Suppressor macrophage (primary cell): Measurements from ENCODE around the gene ACOT9.
"Not testable (repeated sequence)": the region's sequence is repeated elsewhere in the genome, so short reads cannot be mapped to it uniquely, and the experiment has no call there.

Experiments used
- DNase-seq, 4 experiments: peaks; one replicate each; pipeline ENCODE4 v3.0.0-alpha.2; 2020 to 2022

The ACOT9 gene

DNA sequence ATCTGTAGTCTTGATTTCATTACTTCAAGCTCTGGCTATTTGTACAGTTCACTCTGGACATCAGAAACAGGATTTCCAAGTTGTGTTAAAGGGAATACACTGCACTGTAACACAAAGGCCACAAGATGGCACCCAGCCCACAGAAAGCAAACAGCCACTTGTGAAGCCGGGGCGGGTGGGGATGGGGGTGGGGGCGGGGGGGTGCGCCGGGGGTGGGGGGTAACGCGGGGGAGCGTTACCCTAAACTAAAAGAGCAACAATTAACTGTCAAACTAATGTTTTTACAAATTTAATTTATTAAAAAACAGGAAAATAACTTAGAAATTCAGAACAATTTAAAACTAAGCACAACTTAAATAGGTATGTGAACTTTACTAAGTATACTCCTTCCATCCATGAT, 48.5 kb downstream of the ACOT9 start:
- DNase-seq = peak; percentile 42 to 68 (median 60)

DNA sequence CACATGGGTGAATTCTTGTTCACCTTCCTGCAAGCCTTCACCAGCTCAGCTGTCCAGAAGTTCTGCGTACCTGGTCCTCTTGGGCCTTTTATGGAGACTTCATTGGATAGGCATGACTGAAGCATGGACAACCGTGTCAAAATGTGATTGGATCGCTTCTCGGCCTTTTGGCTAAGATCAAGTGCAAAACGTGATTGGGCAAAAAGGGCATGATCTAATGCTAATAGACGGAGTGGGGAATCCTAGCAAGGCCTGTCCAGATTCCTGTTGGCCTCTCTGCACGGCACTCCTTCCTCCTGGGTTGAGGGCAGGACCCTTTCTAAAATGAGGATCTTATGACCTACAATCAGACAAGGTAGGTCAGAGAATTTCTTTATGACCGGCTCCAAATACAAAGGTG, 50.9 kb downstream of the ACOT9 start:
- no peak for DNase-seq

- not testable (repeated sequence) for DNase-seq
Observed at GRCh38 chrX:23676486-23676885, 66.6 kb downstream of the ACOT9 start.

GRCh38 chrX:23673108-23673507, 70.0 kb downstream of the ACOT9 start:
- peak in 1 of 4 experiments; percentile 2 for DNase-seq

DNA sequence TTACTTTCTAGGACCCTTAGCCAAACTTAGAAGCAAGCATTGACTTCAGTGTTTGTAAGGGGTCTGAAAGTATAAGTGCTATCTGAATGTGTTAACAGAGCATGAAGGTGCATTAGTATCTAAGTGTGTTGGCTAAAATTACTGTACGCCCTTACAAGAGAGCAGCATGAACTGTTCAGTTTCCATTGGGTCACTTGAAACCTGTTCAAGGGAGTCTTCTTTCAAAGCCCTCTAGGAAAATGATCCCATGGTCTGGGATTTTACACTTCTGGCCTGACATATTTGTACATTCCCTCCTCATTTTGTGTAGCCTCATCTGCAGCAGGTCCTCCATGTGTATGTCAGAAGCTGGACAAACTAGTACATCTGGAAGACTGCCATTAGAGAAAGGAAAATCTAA, 72.5 kb downstream of the ACOT9 start:
- DNase-seq = no peak

DNA sequence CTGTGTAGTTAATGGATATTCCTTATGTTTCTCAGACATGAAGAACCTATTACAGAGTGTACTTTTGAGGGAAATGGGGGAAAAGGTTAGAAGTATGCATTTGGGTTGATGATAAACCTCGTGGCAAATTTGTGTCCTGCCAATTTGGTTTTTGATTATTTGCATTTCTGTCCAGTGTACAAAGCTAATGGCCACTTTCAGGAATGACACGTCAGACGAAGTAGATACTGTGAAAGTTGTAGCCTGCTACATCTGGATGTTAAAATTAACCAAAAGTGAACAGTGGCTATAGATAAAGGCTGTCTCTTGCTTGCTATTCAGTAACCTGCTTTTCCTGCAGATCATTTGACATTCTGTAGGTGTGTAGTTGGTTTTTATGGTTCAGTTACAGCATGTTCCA, 74.7 kb downstream of the ACOT9 start:
- DNase-seq = no peak

DNA sequence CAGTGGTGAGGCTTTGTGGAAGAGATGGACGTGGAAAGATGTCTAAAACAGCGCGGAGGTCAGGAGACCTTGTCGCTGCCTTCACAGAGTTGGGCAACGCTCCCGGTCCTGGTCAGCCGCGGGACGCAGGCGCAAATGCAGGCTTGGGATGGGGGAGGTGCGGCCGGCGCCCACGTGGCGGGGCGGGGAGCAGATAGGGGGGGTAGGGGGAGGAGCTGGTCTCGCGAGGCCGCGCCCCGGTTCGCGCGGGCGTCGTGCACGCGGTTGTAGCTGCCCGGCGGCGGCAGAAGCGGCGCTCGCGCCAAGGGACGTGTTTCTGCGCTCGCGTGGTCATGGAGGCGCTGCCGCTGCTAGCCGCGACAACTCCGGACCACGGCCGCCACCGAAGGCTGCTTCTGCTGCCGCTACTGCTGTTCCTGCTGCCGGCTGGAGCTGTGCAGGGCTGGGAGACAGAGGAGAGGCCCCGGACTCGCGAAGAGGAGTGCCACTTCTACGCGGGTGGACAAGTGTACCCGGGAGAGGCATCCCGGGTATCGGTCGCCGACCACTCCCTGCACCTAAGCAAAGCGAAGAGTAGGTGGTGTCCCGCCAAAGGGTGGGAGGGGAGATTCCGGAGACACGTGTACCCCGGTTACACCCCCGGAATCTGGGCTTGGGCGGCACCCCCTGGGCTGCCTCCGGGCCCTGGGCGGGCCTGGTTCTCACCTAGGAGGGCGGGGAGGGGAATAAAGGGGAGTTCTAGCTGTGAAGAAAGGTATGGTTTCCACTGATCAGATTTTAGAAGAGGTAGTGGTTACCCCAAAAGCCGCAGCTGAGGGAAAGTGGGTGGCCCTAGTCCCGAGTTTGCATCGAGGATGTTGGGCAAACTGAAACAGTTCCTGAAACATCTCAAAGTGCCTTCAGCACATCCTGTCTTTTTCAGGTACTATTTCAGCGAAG, 75.6 kb downstream of the ACOT9 start, which contains the start of gene PRDX4:
TSS of gene PRDX4 (plus strand) at position 255 of the 939 bp plus-strand sequence. CDS start at position 333, 78 bp downstream.
- DNase-seq = peak; percentile 89 to 96 (median 93)

- DNase-seq = peak in 3 of 4 experiments; percentile 16 to 38 (median 34)
Observed at GRCh38 chrX:23666282-23666681, 76.8 kb downstream of the ACOT9 start.

DNA sequence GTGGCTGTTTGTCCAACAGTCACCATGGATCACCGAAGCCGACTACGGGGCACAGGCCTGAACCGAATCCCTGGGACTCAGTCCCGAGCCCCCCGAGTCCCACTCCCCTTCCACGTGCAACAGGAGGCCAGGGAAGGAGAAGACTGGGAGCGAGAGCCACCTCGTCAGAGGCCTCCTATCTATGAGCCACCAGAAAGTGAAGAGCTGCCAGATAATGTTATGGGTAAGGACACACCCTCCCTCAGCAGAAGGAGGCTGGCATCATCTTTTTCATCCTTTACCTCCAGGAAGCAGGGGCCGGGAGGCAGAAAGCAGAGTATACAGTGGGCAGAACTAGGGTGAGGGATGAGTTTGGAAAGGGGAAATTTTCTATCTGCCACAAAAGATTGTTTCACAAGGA, 78.6 kb downstream of the ACOT9 start:
- DNase-seq = no peak

GRCh38 chrX:23662853-23663252, 80.2 kb downstream of the ACOT9 start:
- no peak for DNase-seq

DNA sequence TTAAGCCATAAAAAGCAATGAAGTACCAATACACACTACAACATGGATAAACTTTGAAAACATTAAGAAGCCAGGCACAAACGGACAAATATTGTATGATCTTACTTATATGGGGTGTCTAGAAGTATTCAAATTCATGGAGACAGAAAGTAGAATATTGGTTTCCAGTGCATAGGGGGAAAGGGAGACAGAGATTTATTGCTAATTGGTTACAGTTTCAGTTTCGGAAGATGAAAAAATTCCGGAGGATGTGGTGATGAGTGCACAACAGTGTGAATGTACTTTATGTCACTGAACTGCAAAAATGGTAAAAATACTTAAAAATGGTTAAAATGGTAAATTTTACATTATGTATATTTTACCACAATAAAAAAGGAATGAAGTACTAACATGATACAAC, 80.9 kb downstream of the ACOT9 start:
- no peak for DNase-seq

DNA sequence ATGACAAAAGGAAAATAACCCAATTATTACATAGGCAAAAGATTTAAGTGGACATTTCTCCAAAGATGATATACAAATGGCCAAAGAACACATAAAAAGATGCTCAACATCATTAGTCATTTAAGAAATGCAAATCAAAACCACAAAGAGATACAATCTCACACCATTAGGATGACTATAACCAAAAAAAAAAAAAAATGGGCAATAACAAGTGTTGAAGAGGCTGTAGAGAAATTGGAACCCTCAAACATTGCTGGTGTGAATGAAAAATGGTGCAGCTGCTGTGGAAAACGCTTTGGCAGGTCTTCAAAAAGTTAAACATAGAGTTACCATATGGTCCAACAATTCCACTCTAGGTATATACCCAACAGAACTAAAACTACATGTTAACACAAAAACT, 81.4 kb downstream of the ACOT9 start:
- DNase-seq = no peak

- DNase-seq = no peak
Observed at GRCh38 chrX:23660766-23661132, 82.3 kb downstream of the ACOT9 start.

GRCh38 chrX:23660083-23660765, 82.9 kb downstream of the ACOT9 start:
- DNase-seq = not testable (repeated sequence)

- DNase-seq = no peak
Observed at GRCh38 chrX:23659339-23659738, 83.7 kb downstream of the ACOT9 start.

DNA sequence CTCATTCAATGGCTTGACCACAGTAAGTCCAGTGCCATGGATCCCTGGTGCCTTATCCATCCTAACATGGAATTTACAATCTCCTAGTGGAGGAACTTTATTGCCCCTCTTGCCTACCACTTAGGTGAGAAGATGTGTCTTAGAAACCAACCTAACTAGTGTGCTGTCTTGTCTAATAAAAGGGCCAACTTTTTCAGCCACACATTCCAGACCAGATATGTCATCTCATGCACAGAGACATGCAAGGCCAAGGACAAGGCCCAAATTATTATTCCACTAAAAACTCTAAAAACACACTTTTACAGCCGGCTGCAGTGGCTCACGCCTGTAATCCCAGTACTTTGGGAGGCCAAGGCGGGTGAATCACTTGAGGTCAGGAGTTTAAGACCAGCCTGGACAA, 86.4 kb downstream of the ACOT9 start:
- DNase-seq = no peak

DNA sequence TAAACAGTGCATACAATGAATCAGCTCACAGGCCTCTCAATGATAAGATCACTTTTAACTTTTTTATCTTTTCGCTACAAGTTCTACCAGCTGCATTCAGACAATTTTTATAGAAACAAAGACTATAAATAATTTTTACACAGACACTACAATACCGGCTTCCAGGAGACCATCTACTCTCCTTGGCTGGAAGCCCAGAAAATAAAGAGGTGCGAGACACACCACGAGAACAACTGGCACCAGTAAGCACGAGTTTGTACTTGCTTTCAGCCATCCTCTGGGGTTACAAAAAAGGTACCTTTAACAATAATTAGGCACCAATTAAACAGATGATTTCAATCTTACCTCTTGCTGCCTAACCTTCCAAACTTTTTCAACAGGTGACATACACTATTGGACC, 87.0 kb downstream of the ACOT9 start:
- no peak for DNase-seq
